C4-2B (cell line): ENCODE data around the gene CFAP74.

ENCODE experiments used
- H3K27ac ChIP-seq: fragments of 450-650 bp; 2 replicates; pipeline ENCODE4 v1.5.1; 2017
- CTCF ChIP-seq: fragments of 450-650 bp; conservative IDR thresholded peaks from 2 replicates; pipeline ENCODE4 v1.5.1; 2017; ENCODE audit warnings: mild to moderate bottlenecking
- ZFX ChIP-seq: fragments of 450-650 bp; IDR thresholded peaks from 2 replicates; pipeline ENCODE4 v1.6.1; 2017

The CFAP74 gene

GRCh38 chr1:1918901-1919303 is 84.7 kb downstream of the CFAP74 start, which contains the start of gene TMEM52:
TSS of gene TMEM52 (minus strand) at chr1:1919279. CDS start at chr1:1919265, 14 bp downstream.
- peak within 1 kb of the TSS; percentile 83 for H3K27ac ChIP-seq
- peak; percentile 49; the same call in 1 of the 2 replicates for TF ChIP-seq ZFX
- no peak; the same call in 1 of the 2 replicates for TF ChIP-seq CTCF

GRCh38 chr1:1917995-1918900 is 85.3 kb downstream of the CFAP74 start:
- peak overlapping the region; percentile 83 for H3K27ac ChIP-seq

GRCh38 chr1:1917304-1917976 is 86.1 kb downstream of the CFAP74 start:
- no peak for TF ChIP-seq ZFX

More at GRCh38 chr1:1917995-1918900, 85.3 kb downstream of the CFAP74 start:
- peak; percentile 74; the same call in 1 of the 2 replicates for TF ChIP-seq ZFX
- no peak for TF ChIP-seq CTCF

GRCh38 chr1:1916851-1917251 is 86.7 kb downstream of the CFAP74 start:
- no peak overlapping the region for H3K27ac ChIP-seq
- TF ChIP-seq ZFX (no peak), CTCF (no peak)

More at GRCh38 chr1:1917304-1917976, 86.1 kb downstream of the CFAP74 start:
- peak overlapping the region; percentile 83 for H3K27ac ChIP-seq

GRCh38 chr1:1915911-1916840 is 87.4 kb downstream of the CFAP74 start:
- peak overlapping the region; percentile 9; the same call in 1 of the 2 replicates for H3K27ac ChIP-seq
- TF ChIP-seq ZFX (no peak), CTCF (no peak)

- TF ChIP-seq CTCF (no peak), ZFX (no peak)
- peak within 1 kb of the TSS; percentile 9; the same call in 1 of the 2 replicates for H3K27ac ChIP-seq
Measured at GRCh38 chr1:1914971-1915692, 88.5 kb downstream of the CFAP74 start, which contains the start of gene CALML6. TSS of gene CALML6 (plus strand) at chr1:1915260. CDS start at chr1:1915281, 21 bp downstream.
